ENCODE measurements around the gene STAT6. TPM values are rescaled to one million over a fixed set of nuclear protein-coding genes. Genes with fewer than 3 reads are reported as not detected.

The STAT6 gene
- total and polyA plus RNA-seq, 11 donors: 31.6 to 87.7 (median 38.4) TPM

- no peak overlapping the region for H3K4me3 ChIP-seq
- peak overlapping the region in 11 of 12 donors; percentile 5 to 73 (median 66) for H3K27ac ChIP-seq
- intact Hi-C loops (cut with DNase I): no loop called here
- no peak for ATAC-seq
- WGBS, 4 donors: 74 to 93% (median 91%) methylated on average over 8 of the region's 8 CpGs
- H3K36me3 ChIP-seq: peaks cover 0 to 80% (median 70%) of the 10 kb centered on the region in 9 donors
- peaks cover 0 to 88% (median 44%) of the 10 kb centered on the region in 12 donors for H3K4me1 ChIP-seq
- H3K9me3 ChIP-seq: no peaks in the 10 kb centered on the region
- peak in 2 of 5 donors; percentile 6 to 18 for DNase-seq
- H3K27me3 ChIP-seq: no peaks in the 10 kb centered on the region
- no peak for TF ChIP-seq CTCF (IDR thresholded peaks at IDR 0.05)
- no peak for TF ChIP-seq POLR2A (IDR thresholded peaks at IDR 0.05)
These were observed 30.1 kb upstream of the STAT6 start for GRCh38 chr12:57141249-57141648.

GRCh38 chr12:57139796-57140649 lies 28.9 kb upstream of the STAT6 start:
- H3K36me3 ChIP-seq: peaks cover 0 to 68% (median 58%) of the 10 kb centered on the region in 9 donors
- no peaks in the 10 kb centered on the region for H3K9me3 ChIP-seq
- TF ChIP-seq POLR2A (IDR thresholded peaks at IDR 0.05) (no peak), CTCF (IDR thresholded peaks at IDR 0.05) (no peak)
- intact Hi-C loops (cut with DNase I): no loop called here
- 80 to 86% (median 82%) methylated on average over 6 of the region's 6 CpGs for WGBS, 4 donors
- H3K27me3 ChIP-seq: no peaks in the 10 kb centered on the region
- H3K4me3 ChIP-seq: no peak overlapping the region
- DNase-seq (peak in 1 of 5 donors; percentile 18), ATAC-seq (no peak)
- peak overlapping the region in 6 of 12 donors; percentile 64 to 100 (median 96) for H3K27ac ChIP-seq
- peaks cover 5 to 88% (median 44%) of the 10 kb centered on the region in 12 donors for H3K4me1 ChIP-seq

- no peak overlapping the region for H3K4me3 ChIP-seq
- peaks cover 0 to 55% (median 44%) of the 10 kb centered on the region in 9 donors for H3K36me3 ChIP-seq
- H3K4me1 ChIP-seq: peaks cover 8 to 94% (median 56%) of the 10 kb centered on the region in 12 donors
- intact Hi-C loops (cut with DNase I): no loop called here
- no peaks in the 10 kb centered on the region for H3K27me3 ChIP-seq
- TF ChIP-seq POLR2A (IDR thresholded peaks at IDR 0.05) (no peak), CTCF (IDR thresholded peaks at IDR 0.05) (no peak)
- 62 to 74% (median 68%) methylated on average over 13 of the region's 13 CpGs for WGBS, 4 donors
- H3K9me3 ChIP-seq: no peaks in the 10 kb centered on the region
- peak overlapping the region in 11 of 12 donors; percentile 26 to 100 (median 78) for H3K27ac ChIP-seq
- DNase-seq (peak; percentile 67 to 92 (median 87)), ATAC-seq (peak in 3 of 4 donors; percentile 54 to 76 (median 71))
These were observed 27.5 kb upstream of the STAT6 start for GRCh38 chr12:57138526-57139272.

Measured in heart left ventricle (tissue), 16 donors.